ENCODE measurements around the gene KRTAP10-5. TPM values are rescaled to one million over a fixed set of nuclear protein-coding genes. Genes with fewer than 3 reads are reported as not detected.
"Not testable (repeated sequence)": the region's sequence is repeated elsewhere in the genome, so short reads cannot be mapped to it uniquely, and the experiment has no call there.

Gene KRTAP10-5
- polyA plus RNA-seq, 3 donors: not detected

DNA sequence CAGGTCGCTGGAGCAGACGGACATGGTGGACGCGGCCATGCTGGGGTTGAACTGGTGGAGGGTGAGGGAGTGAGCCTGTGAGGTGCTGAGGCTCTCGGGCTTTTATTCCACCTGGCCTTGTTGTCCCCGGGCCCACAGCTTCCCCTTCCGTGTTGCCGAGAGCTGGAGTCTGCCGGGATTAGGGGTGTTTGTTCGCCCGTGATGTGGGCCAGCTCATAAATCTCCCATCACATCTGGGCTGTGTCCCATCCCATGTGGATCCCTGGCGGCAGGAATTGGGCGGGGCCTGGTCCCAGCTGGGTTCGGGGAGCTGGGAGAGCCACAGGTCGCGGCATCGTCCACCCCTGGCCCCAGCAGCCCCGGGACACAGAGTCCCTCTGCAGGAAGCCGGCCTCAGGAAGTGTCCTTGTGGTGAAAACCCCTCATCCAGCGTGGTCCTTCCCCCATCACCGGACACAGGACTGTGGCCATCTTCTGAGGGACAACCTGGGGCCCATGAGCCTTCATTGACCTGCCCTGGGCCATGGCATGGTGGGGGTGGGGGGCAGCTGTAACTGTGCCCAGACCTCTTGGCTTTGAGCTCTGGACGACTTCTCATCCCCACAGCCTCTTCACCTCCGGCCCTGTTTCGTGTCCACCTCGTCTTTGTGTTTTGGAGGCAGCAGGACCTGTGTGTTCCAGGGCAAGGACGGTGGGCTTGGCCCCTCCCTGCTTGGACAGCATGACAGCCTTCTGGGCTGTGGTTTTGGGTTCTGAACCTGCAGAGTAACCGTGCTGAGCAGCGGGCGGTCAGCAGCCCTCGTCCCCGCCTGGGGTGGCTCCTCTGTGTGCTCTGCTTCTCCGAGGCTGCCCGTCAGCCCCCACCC lies 12.3 kb upstream of the KRTAP10-5 start, which contains the start of gene KRTAP10-6:
Gene KRTAP10-6 (minus strand): TSS at position 60 of the 866 bp plus-strand sequence. CDS start 21 bp downstream, at position 39.
- no peak for DNase-seq (ENCODE audit: low read depth in 3 of 3, low spot score in 2 of 3)

DNA sequence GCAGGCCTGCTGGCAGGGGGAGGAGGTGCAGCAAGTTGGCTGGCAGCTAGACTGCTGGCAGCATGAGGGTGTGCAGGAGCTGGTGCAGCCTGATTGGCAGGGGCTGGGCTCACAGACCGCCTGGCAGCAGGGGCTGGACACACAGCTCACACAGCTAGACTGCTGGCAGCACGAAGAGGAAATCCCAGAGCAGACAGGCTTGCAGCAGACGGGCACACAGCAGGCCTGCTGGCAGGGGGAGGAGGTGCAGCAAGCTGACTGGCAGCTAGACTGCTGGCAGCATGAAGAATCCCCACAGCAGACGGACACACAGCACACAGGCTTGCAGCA lies 11.4 kb upstream of the KRTAP10-5 start:
- not testable (repeated sequence) for DNase-seq (ENCODE audit: low read depth in 3 of 3, low spot score in 2 of 3)

DNA sequence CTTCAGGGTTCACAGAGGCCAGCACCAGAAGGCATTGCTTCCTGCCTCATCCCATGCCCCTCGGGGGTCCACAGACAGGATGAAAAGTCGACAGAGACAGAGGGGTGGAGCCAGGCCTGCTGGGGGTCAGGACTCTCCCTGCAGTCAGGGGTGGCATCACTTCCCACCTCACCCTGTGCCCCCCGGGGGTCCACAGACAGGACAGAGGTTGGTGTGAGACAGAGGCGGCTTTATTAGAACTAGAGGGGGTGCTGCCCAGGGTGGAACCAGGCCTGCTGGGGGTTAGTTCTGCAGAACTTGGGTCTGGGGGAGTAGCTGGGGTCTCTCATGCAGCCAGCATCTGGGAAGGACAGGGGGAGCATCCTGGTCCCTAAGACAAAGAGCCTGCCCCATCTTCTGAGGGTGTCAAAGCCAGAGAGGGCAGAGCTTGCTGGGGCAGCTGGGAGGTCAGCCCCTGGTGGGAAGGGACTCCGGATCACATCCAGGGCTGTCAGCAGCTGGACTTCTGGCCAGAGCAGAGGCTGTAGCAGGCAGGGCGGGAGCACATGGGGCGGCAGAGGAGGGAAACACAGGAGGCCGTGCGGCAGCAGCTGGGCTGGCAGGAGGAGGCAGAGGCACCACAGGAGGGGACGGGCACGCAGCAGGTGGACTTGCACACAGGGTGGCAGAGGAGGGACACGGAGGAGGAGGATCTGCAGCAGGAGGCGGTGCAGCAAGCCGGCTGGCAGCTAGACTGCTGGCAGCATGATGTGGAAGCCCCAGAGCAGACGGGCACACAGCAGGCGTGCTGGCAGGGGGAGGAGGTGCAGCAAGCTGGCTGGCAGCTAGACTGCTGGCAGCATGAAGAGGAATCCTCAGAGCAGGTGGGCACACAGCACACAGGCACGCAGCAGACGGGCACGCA lies 10.7 kb upstream of the KRTAP10-5 start:
- DNase-seq (ENCODE audit: low read depth in 3 of 3, low spot score in 2 of 3): not testable (repeated sequence)

DNA sequence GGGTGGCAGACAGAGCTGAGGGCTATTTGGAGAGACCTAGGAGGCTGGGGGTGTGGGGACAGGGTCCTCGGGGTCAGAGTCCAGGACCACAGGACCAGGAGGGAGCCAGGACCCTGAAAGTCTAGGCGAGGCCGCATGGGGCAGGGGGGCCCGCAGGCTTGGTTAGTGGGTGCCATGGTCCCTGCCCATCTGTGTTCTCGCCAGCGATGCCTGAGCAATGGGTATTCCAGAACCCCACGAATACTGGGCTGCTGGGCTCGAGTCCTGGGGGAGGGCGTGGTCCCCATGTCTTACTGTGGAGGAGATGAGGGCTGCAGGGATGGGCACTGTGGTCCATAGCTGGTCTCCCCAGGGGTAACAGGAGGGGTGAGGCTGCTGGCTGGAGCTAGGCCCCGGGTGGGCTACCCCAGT lies 9.9 kb upstream of the KRTAP10-5 start:
- DNase-seq (ENCODE audit: low read depth in 3 of 3, low spot score in 2 of 3): no peak

DNA sequence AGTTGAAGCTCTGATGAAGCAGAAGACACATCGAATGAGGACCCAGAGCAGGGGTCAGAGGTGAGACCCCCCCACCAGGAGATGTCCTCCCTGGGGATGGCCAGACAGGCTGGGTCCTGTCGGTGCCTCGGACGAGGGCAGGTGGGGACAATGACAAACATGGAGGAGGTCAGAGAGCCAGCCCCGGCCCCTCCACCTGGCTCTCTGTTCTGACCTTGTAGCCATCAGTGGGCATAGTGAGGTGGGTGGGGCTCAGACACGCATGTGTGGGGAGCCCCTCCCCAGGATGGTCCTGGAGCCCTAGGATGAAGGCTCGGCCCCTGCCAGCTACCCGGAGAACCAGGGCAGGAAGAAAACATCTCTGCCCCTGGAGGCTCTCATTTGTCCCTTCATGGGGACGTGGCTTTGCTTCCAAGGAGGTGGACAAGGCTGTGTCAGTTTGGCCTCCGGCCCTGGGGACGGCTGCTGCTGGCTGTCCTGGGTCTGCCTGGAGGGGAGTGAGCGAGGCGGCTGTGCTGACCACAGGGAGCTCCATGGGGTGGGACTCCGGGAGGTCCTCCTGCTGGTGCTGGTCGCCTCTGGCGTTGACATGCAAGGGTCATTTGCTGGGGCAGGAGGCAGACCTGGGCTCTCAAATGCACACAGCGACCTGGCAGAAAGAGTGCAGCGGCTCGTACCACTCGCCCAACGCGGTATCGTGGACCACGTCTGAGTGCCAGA lies 9.3 kb upstream of the KRTAP10-5 start:
- no peak for DNase-seq (ENCODE audit: low read depth in 3 of 3, low spot score in 2 of 3)

DNA sequence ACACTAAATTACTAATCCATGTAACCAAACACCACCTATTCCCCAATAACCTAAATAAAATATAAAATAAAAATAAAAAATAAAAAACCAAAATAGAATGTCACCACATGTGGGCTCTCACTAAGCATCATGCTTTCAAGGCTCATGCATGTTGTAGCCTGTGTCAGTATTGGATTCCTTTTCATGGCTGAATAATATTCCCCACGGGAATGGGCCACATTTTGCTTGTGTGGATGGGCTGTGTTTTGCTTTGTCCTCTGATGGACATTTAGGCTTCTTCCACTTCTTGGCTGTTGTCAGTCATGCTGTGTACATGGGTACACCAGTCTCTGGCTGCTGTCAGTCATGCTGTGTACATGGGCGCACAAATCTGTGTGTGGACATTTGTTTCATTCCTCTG lies 8.7 kb upstream of the KRTAP10-5 start:
- no peak for DNase-seq (ENCODE audit: low read depth in 3 of 3, low spot score in 2 of 3)

DNA sequence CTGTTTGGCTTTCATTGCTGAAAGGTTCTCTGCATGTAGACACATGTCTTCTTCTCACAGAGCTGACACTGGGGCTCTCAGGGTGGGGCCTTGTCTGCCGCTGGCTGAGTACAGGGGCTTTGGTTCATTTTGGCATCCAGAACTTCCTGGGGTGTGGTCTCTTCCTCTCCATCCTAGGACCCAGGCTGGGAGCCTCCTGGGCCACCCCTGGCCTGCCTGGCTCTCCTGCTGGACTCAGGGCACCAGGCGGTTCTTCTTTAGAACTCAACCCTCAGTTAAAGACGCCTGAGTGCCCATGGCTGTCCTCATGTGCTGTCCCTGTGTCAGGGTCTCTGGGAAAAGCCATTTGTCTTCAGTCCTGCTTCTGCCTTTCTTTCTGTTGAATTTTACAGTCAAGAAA lies 5.5 kb upstream of the KRTAP10-5 start:
- DNase-seq (ENCODE audit: low read depth in 3 of 3, low spot score in 2 of 3): no peak

DNA sequence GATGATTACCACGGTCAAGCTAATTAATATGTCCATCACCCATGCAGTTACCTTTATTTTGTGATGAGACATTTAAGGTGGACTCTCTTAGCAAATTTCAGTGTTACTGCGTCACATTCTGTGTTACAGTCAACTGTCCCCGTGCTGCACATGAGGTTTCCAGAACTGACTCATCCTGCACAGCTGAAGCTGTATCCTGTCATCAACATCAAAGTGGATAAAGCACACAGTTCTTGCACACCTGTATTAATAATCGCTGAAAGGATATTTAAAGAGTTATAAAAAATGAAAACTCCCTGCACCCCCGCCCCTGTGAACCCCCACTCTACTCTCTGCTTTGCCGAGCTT lies 3.4 kb upstream of the KRTAP10-5 start:
- DNase-seq (ENCODE audit: low read depth in 3 of 3, low spot score in 2 of 3): no peak

DNA sequence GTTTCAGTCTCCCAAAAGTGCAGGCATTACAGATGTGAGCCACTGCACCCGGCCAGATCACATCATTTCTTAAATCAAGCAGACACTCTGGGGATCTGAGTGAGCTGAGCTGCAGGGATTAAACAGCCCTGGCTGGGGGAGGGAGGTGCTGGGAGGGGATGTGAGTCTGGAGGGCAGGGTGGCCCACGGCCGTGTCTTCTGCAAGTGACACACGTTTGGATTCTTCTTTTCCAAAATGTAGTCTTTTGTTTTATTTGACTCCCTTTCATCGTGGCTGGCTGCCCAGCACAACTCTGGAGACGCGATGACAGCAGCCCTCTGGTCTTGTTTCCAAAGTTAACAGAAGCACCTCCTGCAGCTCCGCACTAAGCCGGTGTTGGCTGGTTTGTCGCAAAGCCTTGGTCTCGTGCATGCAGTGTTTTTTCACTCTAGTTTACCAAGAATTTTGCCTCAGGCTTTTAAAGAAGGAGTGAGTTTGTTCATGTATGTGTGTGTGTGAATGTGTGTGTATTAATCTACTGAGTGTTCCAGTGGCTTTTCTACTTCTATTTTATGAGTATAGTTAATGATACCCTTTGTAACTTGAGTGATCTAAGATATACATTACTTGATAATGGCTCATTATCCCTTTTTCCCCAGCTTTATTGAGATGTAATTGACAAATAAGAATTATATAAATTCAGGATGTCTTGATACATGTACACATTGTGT lies 2.8 kb upstream of the KRTAP10-5 start:
- no peak for DNase-seq (ENCODE audit: low read depth in 3 of 3, low spot score in 2 of 3)

DNA sequence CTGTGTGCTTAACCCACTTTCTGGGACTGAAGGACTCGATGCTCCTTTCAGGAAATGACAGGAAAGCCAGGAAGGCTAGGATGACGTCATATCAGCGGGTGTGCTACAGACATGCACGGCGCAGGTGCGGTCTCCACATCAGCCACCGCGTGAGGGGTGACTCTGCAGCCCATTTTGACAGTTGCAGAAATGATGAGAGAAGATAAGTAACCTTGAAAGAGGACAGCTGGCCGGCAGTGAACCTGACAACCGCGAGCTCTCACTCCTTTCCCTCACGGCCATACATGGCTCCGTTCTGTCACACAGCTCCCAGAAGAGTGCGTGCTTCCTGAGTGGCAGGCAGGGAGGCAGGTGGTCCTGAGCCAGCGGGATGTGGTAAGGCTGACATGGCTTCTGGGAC lies 1.7 kb upstream of the KRTAP10-5 start:
- DNase-seq (ENCODE audit: low read depth in 3 of 3, low spot score in 2 of 3): no peak

DNA sequence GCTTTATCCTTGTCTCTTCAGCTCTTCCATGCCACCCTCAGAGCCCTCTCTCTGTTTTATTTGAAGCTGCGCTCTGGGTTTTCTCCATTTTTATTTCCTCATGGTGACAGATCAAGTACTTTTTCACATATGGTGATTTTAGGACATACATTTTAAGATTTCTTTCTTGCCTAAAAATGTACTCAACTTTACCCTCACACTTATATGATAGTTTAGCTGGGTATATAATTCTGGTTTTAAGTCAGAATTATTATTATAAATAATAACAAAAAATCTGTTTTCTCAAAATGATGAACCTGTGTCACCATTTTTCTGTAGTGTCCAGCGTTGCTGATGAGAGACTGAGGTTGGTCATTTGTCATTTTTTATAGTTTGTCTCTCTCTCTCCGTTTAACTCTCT lies 754 bp upstream of the KRTAP10-5 start:
- no peak for DNase-seq (ENCODE audit: low read depth in 3 of 3, low spot score in 2 of 3)

DNA sequence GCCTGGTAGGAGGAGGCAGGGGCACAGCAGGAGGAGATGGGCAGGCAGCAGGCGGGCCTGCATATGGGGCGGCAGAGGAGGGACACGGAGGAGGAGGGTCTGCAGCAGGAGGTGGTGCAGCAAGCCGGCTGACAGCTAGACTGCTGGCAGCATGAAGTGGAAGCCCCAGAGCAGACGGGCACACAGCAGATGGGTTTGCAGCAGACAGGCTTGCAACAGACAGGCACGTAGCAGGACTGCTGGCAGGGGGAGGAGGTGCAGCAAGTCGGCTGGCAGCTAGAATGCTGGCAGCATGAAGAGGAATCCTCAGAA lies 615 bp downstream of the KRTAP10-5 start:
- no peak for DNase-seq (ENCODE audit: low read depth in 3 of 3, low spot score in 2 of 3)

DNA sequence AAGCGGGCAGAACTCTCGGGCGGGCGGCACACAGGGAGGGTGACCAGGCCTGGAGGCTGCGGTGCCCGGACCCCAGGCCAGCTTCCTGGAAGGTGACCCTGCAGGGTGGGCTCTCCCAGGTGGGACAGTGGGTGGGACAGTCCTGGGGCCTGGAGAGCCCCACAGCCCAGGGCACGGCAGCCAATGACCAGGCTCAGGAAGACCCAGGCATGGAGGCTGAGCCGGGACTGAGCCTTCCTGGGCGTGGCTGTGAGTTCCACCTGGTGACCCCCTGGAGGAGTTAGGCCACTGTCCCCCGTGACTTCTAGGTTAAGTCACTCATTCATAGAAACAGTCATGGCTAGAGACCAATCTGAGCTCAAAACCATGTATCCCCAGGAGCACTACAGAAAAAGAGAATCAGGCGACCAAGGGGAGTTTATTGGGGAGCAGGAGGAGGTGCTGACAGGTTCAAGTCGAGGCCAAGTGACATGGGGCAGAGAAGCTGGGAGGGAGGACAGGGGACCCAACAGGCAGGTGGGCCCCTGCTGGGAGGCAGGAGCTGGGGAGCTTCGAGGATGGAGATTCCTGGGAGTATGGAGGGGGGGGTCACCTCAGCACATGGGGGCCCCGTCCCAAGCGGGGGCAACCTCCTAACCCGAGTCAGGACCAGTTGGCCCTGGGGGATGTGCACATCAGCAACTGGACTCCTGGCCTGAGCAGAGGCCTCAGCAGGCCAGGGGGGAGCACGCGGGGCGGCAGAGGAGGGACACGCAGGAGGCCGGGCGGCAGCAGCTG lies 1.2 kb downstream of the KRTAP10-5 start:
- DNase-seq (ENCODE audit: low read depth in 3 of 3, low spot score in 2 of 3): no peak

DNA sequence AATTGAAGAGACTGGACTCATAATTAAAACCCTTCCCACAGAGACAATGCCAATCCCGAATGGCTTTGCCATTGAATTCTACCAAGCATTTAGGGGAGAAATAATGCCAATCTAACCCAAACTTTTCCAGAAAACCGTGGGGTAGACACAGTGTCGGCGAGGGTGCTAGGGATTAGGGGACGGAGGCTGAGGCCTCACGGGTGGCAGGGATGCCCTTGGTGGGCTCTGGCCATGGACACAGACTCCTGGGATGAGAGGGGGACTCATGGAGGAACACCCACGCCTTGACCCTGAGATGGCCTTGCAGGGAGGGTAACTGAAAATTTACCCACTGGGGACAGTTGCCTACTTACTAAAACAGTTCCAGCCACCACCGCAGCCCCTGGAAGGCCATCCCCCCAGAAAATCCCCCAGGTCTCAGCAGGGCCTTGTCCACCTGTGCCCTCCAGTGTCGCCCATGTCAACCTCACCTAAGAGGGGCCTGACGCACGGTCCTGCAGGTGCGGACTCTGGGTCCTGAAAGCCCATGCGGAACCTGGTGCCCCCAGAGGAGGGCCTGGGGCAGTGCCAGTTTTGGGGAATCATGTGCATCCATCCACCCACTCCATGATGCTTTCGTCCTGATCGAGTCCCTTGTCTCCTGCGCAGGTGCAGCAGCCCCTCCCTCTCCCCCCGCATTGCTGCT lies 1.9 kb downstream of the KRTAP10-5 start:
- DNase-seq (ENCODE audit: low read depth in 3 of 3, low spot score in 2 of 3): no peak

DNA sequence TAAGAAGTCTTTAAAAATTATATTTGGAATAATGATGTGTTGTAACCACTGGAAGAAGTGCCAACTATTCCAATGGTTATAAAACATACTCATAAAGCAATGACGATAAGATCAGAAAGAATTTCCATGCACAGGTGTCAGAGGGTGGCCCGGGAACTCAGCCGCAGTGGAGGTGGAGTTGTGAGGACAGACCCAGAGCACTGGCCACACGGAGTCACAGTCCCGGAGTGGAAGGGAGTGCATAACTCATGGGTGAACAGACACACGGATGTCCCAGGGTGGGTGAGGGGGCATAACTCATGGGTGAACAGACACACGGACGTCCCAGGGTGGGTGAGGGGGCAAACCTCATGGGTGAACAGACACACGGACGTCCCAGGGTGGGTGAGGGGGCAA lies 4.4 kb downstream of the KRTAP10-5 start:
- no peak for DNase-seq (ENCODE audit: low read depth in 3 of 3, low spot score in 2 of 3)

DNA sequence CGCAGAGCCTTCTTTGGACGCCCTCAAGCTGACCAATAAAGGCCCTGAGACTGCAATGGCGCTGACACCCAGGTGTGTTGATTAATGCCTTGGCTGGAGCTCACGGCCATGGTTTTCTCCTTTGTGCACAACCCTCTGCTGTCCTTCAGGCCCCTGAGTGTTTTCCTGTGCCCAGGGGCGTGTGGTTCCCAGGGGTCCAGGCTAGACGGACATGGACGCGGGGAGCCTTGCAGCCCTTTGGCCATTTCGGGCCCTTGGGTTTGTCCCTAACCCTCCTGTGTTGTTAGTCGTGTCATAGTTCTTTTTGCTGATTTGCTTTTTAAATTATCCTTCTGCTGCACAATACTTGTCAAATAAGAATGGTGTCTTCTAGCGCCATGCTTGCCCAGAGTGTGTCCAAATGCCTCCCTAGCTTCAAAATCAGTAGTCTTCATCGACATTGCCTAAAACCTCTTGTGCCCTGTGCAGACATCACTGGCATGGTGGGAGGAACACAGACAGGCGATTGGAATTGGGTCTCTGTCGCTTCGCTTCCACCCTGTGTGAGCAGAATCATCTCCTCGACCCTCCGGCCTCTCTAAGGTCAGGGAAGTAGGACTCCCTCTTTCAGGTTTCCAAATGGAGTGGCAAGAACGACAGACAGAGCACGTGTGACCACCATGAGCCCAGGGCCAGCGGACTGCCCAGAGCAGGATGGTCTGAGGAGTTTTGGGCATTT lies 4.9 kb downstream of the KRTAP10-5 start:
- DNase-seq (ENCODE audit: low read depth in 3 of 3, low spot score in 2 of 3): no peak

DNA sequence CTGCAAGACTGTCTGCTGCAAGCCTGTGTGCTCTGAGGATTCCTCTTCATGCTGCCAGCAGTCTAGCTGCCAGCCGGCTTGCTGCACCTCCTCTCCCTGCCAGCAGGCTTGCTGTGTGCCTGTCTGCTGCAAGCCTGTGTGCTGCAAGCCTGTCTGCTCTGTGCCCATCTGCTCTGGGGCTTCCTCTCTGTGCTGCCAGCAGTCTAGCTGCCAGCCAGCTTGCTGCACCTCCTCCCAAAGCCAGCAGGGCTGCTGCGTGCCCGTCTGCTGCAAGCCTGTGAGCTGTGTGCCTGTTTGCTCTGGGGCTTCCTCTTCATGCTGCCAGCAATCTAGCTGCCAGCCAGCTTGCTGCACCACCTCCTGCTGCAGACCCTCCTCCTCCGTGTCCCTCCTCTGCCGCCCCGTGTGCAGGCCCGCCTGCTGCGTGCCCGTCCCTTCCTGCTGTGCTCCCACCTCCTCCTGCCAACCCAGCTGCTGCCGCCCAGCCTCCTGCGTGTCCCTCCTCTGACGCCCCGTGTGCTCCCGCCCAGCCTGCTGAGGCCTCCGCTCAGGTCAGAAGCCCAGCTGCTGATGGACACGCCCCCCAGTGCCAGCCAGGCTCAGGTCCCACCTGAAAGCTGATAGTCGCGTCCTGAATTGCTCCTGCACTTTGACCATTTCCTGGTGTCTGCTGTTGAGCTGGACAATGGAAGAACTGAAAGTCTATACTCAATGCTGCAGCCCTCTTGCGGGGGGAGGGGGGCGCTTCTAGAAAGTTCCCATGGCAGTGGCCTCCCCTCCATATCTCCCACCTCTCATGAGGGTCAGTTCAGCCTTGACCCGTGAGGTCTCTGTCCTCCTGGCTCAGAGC lies 5.7 kb downstream of the KRTAP10-5 start:
- DNase-seq (ENCODE audit: low read depth in 3 of 3, low spot score in 2 of 3): no peak
